ENCODE data around the gene CCDC183. TPM values are rescaled to one million over a fixed set of nuclear protein-coding genes. Genes with fewer than 3 reads are reported as not detected.

The CCDC183 gene
- polyA plus RNA-seq, 3 donors, result 0.54 to 2.1 TPM; not detected in 1

DNA sequence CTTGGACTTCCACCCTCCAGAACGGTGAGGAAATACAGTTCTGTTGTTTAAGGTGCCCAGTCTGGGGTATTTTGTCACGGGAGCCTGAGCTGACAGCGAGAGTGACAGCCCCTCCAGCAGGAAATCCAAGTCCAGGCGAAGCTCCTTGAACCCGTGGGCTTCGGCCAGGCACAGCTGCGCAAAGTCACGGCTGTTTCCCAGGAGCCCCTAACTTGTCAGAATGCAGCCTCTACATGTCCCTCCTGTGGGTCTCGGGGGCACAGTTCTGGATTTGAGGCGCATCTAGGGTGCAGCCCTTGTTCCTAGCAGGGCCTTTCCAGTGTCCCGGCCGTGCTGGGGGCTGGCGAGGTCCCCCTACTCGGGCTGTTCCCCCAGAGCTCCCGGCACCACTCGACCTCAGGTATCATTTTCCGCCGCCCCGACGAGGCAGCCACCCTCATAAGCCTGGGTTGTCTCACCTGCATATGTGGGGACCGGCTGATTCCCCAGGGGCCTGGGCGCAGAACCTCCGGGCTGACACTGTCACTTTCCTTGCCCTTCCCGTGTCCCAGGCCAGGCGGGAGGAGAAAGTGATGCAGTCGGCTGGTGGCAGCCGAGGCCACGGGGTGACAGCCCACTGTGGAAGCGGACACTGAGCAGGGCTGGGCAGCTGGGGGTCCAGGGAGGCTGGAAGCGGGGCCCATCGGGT lies 42.6 kb upstream of the CCDC183 start:
- Mint-ChIP-seq H3K4me1 (peaks cover 10% of the 10 kb centered on the region), H3K9me3 (peaks cover 24 to 42% (median 39%) of the 10 kb centered on the region in 7 donors), H3K27ac (no peak overlapping the region), H3K36me3 (peaks cover 0 to 4% of the 10 kb centered on the region in 2 donors), H3K27me3 (ENCODE audit: low read depth in 3 of 3) (peaks cover 5 to 25% (median 8%) of the 10 kb centered on the region in 3 donors), H3K4me3 (no peak overlapping the region)
- TF ChIP-seq, protein P1, sequence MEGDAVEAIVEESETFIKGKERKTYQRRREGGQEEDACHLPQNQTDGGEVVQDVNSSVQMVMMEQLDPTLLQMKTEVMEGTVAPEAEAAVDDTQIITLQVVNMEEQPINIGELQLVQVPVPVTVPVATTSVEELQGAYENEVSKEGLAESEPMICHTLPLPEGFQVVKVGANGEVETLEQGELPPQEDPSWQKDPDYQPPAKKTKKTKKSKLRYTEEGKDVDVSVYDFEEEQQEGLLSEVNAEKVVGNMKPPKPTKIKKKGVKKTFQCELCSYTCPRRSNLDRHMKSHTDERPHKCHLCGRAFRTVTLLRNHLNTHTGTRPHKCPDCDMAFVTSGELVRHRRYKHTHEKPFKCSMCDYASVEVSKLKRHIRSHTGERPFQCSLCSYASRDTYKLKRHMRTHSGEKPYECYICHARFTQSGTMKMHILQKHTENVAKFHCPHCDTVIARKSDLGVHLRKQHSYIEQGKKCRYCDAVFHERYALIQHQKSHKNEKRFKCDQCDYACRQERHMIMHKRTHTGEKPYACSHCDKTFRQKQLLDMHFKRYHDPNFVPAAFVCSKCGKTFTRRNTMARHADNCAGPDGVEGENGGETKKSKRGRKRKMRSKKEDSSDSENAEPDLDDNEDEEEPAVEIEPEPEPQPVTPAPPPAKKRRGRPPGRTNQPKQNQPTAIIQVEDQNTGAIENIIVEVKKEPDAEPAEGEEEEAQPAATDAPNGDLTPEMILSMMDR (IDR thresholded peaks at IDR 0.05), result no peak
- Histone ChIP-seq H3K9ac (ENCODE audit: insufficient read depth, low read length, poor library complexity, severe bottlenecking) (no peak overlapping the region), H4K20me1 (ENCODE audit: insufficient read depth, low read length) (no peaks in the 10 kb centered on the region), H3K4me1 (ENCODE audit: control insufficient read depth in 1 of 2, insufficient read depth in 2 of 2, low read length in 2 of 2) (no peaks in the 10 kb centered on the region), H3K27ac (ENCODE audit: low read depth in 1 of 2, low read length in 2 of 2) (no peak overlapping the region), H3K9me3 (replicated peaks in 1 of 2; ENCODE audit: control insufficient read depth in 1 of 2, insufficient read depth in 1 of 2, low read length in 2 of 2) (peaks cover 25 to 38% of the 10 kb centered on the region in 2 donors), H3K4me3 (replicated peaks in 1 of 3; ENCODE audit: low read depth in 2 of 3, low read length in 3 of 3) (no peak overlapping the region), H3K79me2 (ENCODE audit: insufficient read depth, low read length) (no peaks in the 10 kb centered on the region), H3K27me3 (ENCODE audit: control insufficient read depth in 2 of 2, insufficient read depth in 2 of 2, low read length in 2 of 2) (no peaks in the 10 kb centered on the region), H2AFZ (ENCODE audit: insufficient read depth, low read depth, low read length, poor library complexity, severe bottlenecking) (no peak overlapping the region), H3K36me3 (replicated peaks in 1 of 2; ENCODE audit: control insufficient read depth in 1 of 2, insufficient read depth in 2 of 2, low read length in 2 of 2) (no peaks in the 10 kb centered on the region), H3K4me2 (replicated peaks; ENCODE audit: extremely low read depth, low read length, poor library complexity, severe bottlenecking) (no peak overlapping the region)
- intact Hi-C loops (cut with micrococcal nuclease), result no loop called here
- no peak for DNase-seq
- 96% methylated on average over 30 of the region's 31 CpGs for WGBS (ENCODE audit: insufficient coverage)

GRCh38 chr9:136754059-136754572 lies 42.0 kb upstream of the CCDC183 start:
- H3K4me1 Mint-ChIP-seq, result peaks cover 10% of the 10 kb centered on the region
- peaks cover 0 to 4% of the 10 kb centered on the region in 2 donors for H3K36me3 Mint-ChIP-seq
- Histone ChIP-seq H3K36me3 (replicated peaks in 1 of 2; ENCODE audit: control insufficient read depth in 1 of 2, insufficient read depth in 2 of 2, low read length in 2 of 2) (no peaks in the 10 kb centered on the region), H3K4me2 (replicated peaks; ENCODE audit: extremely low read depth, low read length, poor library complexity, severe bottlenecking) (no peak overlapping the region), H3K4me1 (ENCODE audit: control insufficient read depth in 1 of 2, insufficient read depth in 2 of 2, low read length in 2 of 2) (no peaks in the 10 kb centered on the region), H3K27me3 (ENCODE audit: control insufficient read depth in 2 of 2, insufficient read depth in 2 of 2, low read length in 2 of 2) (no peaks in the 10 kb centered on the region), H3K9ac (ENCODE audit: insufficient read depth, low read length, poor library complexity, severe bottlenecking) (no peak overlapping the region), H3K4me3 (replicated peaks in 1 of 3; ENCODE audit: low read depth in 2 of 3, low read length in 3 of 3) (no peak overlapping the region), H3K9me3 (replicated peaks in 1 of 2; ENCODE audit: control insufficient read depth in 1 of 2, insufficient read depth in 1 of 2, low read length in 2 of 2) (peaks cover 25 to 38% of the 10 kb centered on the region in 2 donors), H4K20me1 (ENCODE audit: insufficient read depth, low read length) (no peaks in the 10 kb centered on the region), H3K79me2 (ENCODE audit: insufficient read depth, low read length) (no peaks in the 10 kb centered on the region), H3K27ac (ENCODE audit: low read depth in 1 of 2, low read length in 2 of 2) (no peak overlapping the region), H2AFZ (ENCODE audit: insufficient read depth, low read depth, low read length, poor library complexity, severe bottlenecking) (no peak overlapping the region)
- peaks cover 24 to 42% (median 39%) of the 10 kb centered on the region in 7 donors for H3K9me3 Mint-ChIP-seq
- intact Hi-C loops (cut with micrococcal nuclease), result no loop called here
- H3K27ac Mint-ChIP-seq, result no peak overlapping the region
- H3K4me3 Mint-ChIP-seq, result no peak overlapping the region
- 30% methylated on average over 15 of the region's 17 CpGs for WGBS (ENCODE audit: insufficient coverage)
- TF ChIP-seq, protein P1 (IDR thresholded peaks at IDR 0.05), result no peak
- no peak for DNase-seq
- peaks cover 5 to 25% (median 8%) of the 10 kb centered on the region in 3 donors for H3K27me3 Mint-ChIP-seq (ENCODE audit: low read depth in 3 of 3)
